Tibial artery (tissue), 4 donors: ENCODE measurements around the gene TSTD1.

Experiments
- DNase-seq, 2 donors: peaks; one replicate each; pipeline ENCODE4 v3.0.0-alpha.2; 2019
- H3K27ac ChIP-seq, 2 donors: fragments of 200-600 bp; sonication (generic) in 1 of 2; 1 replicate in 1 of 2; 2 replicates in 1 of 2; pipeline ENCODE4 v1.5.1; 2018 to 2019; ENCODE audit warnings: mild to moderate bottlenecking in 1 of 2
- H3K27me3 ChIP-seq, 2 donors: fragments of 200-600 bp; sonication (generic) in 1 of 2; one replicate each; pipeline versions ENCODE4 v1.5.1 to v1.6.0; 2016 to 2019
- H3K36me3 ChIP-seq, 3 donors: fragments of 200-600 bp; sonication (generic) in 2 of 3; one replicate each; pipeline ENCODE4 v1.5.1; 2016 to 2019; ENCODE audit warnings: mild to moderate bottlenecking in 2 of 3
- H3K4me1 ChIP-seq, 4 donors: fragments of 200-600 bp; sonication (generic) in 2 of 4; 1 replicate in 3 of 4; 2 replicates in 1 of 4; pipeline ENCODE4 v1.5.1; 2016 to 2019
- H3K4me3 ChIP-seq, 2 donors: fragments of 200-600 bp; sonication (generic) in 1 of 2; 1 replicate in 1 of 2; 2 replicates in 1 of 2; pipeline ENCODE4 v1.5.1; 2018 to 2019; ENCODE audit warnings: mild to moderate bottlenecking in 2 of 2
- H3K9me3 ChIP-seq, 3 donors: fragments of 200-600 bp; sonication (generic) in 1 of 3; one replicate each; pipeline ENCODE4 v1.5.1; 2016 to 2019
- CTCF ChIP-seq, 2 experiments: fragments of 200-600 bp in 1 of 2; fragments of 450-650 bp in 1 of 2; IDR thresholded peaks; one replicate each; pipeline ENCODE4 v1.5.1; 2017 to 2019; ENCODE audit warnings: antibody characterized with exemption in 2 of 2, mild to moderate bottlenecking in 1 of 2, moderate library complexity in 1 of 2
- intact Hi-C: fragments of 100-400 bp; cut with DNase I; formaldehyde crosslinking; loops from one replicate; pipeline ENCODE4 v1.15.0; 2023; ENCODE audit warnings: low total_unique reads

Gene TSTD1

DNA sequence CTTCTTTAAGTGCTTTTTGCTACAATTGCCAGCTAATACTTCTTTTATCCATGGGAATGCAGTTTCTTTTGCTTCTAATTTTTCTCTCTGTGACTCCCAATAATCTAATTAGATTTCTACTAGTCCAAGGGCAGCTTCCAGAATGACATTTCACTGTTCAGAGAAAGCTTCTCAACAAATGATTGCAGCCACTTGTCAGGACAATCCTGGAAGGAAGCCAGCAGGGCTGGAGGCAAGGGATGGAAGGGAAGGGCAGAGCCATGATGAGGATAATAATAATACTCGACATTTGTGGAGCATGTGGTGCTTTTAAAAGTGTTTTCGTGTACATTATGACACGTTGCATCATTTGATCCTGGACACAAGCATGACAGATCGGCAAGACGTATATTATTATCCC is 37.2 kb downstream of the TSTD1 start:
- peaks cover 0 to 34% (median 0%) of the 10 kb centered on the region in 3 donors for H3K36me3 ChIP-seq

DNA sequence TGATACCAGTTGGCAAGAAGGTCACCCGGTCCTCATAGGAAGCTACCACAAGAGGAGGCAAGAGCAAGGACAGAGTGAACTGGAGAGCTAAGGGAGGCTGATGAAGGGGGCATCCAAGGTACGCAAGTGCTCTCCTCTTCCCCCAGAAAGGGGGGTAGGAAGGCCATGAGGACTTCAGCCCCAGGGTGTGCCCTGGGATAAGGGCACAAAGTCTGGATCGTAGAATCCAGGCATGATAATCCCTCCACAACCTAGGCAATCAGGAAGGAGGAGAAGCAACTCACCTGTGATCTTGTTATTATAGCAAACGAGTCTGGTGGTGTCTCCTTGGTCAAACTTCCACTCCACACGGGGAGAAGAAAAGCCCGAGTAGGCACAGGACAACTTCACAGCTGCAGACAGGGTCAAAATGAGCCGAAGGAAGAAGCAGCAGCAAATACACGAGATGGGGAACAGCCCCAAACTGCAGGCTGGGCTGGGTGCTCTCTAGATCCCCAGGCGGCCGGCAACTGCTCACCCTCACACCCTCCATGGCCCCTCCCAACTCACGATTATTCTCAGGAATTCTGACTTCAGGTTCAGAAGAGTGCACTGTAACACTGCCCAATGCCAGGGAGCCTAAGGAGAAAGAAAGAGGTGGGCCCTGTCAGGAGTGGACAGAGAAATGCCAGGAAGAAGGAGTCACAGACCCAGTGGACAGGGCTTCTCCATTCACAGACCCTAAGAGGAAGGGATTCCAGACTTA is 37.9 kb downstream of the TSTD1 start:
- H3K27ac ChIP-seq: no peak overlapping the region
- no peaks in the 10 kb centered on the region for H3K9me3 ChIP-seq
- intact Hi-C loops: no loop called here
- no peak for TF ChIP-seq CTCF (IDR thresholded peaks at IDR 0.05)
- peaks cover 0 to 34% (median 0%) of the 10 kb centered on the region in 3 donors for H3K36me3 ChIP-seq
- DNase-seq: peak in 1 of 2 donors; percentile 39
- H3K27me3 ChIP-seq: no peaks in the 10 kb centered on the region
- no peak overlapping the region for H3K4me3 ChIP-seq
- no peaks in the 10 kb centered on the region for H3K4me1 ChIP-seq

More for the DNA sequence above, 37.2 kb downstream of the TSTD1 start:
- Histone ChIP-seq H3K27ac (no peak overlapping the region), H3K4me1 (no peaks in the 10 kb centered on the region), H3K27me3 (no peaks in the 10 kb centered on the region), H3K9me3 (no peaks in the 10 kb centered on the region), H3K4me3 (no peak overlapping the region)
- peak in 1 of 2 donors; percentile 13 for DNase-seq
- intact Hi-C loops: no loop called here
- no peak for TF ChIP-seq CTCF (IDR thresholded peaks at IDR 0.05)

GRCh38 chr1:160999376-160999775 is 39.4 kb downstream of the TSTD1 start:
- Histone ChIP-seq H3K4me3 (no peak overlapping the region), H3K36me3 (peaks cover 0 to 34% (median 0%) of the 10 kb centered on the region in 3 donors), H3K27me3 (no peaks in the 10 kb centered on the region), H3K4me1 (no peaks in the 10 kb centered on the region), H3K9me3 (no peaks in the 10 kb centered on the region), H3K27ac (no peak overlapping the region)
- TF ChIP-seq CTCF (IDR thresholded peaks at IDR 0.05): no peak
- peak in 1 of 2 donors; percentile 27 for DNase-seq
- intact Hi-C loops: loop anchor here (10.0 kb wide), 1 partner anchor 95 kb away; the partner anchor contains the start of gene KLHDC9

DNA sequence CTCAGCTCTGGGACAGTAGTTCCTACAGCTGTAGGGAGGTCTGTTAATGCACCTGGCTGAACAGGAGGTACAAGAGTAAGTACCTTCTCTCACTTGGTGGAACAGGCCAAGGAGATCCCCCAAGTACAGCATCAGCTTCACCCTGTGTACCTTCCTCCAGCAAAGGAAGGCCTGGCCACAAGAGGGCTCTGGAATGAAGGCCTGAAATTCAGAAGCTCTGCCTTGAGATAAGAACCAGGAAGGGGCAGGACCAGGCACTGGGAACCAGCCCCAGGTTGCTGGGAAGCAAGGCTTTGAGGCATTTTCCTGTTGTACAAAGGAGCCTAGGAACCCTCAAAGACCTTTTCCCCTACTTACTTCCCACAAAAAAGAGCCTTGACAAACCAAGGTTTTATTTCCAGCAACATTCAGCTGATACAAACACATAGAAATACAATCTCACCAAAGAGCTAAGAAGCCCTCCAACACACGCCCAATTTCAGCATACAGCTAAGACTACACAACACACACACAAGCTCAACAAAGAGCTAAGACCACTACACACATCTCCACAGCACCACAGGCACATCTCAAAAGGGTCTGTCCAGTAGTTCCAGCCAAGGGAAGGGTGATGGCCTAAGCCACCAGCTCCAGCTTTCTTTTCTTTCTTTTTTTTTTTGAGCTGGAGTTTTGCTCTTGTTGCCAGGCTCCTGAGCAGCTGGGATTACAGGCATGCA is 41.3 kb downstream of the TSTD1 start:
- peak in 1 of 2 donors; percentile 61 for DNase-seq
- no peaks in the 10 kb centered on the region for H3K27me3 ChIP-seq
- intact Hi-C loops: loop anchor here (10.0 kb wide), 1 partner anchor 97 kb away; the partner anchor contains the start of gene KLHDC9
- peak; percentile 23 to 26 for TF ChIP-seq CTCF (IDR thresholded peaks at IDR 0.05)
- peaks cover 0 to 34% (median 0%) of the 10 kb centered on the region in 3 donors for H3K36me3 ChIP-seq
- no peak overlapping the region for H3K4me3 ChIP-seq
- no peaks in the 10 kb centered on the region for H3K9me3 ChIP-seq
- H3K27ac ChIP-seq: no peak overlapping the region
- no peaks in the 10 kb centered on the region for H3K4me1 ChIP-seq

- Histone ChIP-seq H3K27me3 (no peaks in the 10 kb centered on the region), H3K27ac (no peak overlapping the region), H3K4me3 (no peak overlapping the region), H3K9me3 (no peaks in the 10 kb centered on the region), H3K4me1 (no peaks in the 10 kb centered on the region), H3K36me3 (peaks cover 0 to 34% (median 0%) of the 10 kb centered on the region in 3 donors)
- intact Hi-C loops: loop anchor here (10.0 kb wide), 1 partner anchor 99 kb away; the partner anchor contains the start of gene KLHDC9
- no peak for DNase-seq
- no peak for TF ChIP-seq CTCF (IDR thresholded peaks at IDR 0.05)
Observed at GRCh38 chr1:160996178-160996577, 42.6 kb downstream of the TSTD1 start.
